Endodermal cell (in vitro differentiated cells): ENCODE results near the gene LTBP1. TPM values are rescaled to one million over a fixed set of nuclear protein-coding genes. Genes with fewer than 3 reads are reported as not detected.

Experiments
- DNase-seq: peaks from one replicate; pipeline ENCODE4 v3.0.0-alpha.2; 2017
- H3K27ac ChIP-seq: 2 replicates; pipeline ENCODE4 v1.5.1; 2013; ENCODE audit warnings: mild to moderate bottlenecking, low read depth, low read length, moderate library complexity
- H3K27me3 ChIP-seq: 2 replicates; pipeline ENCODE4 v1.6.1; 2013; ENCODE audit warnings: mild to moderate bottlenecking, low read length, moderate library complexity; ENCODE audit not compliant: insufficient read depth, control insufficient read depth, poor library complexity, severe bottlenecking
- H3K36me3 ChIP-seq: 2 replicates; pipeline ENCODE4 v1.7.0; 2013; ENCODE audit warnings: mild to moderate bottlenecking, low read length, moderate library complexity; ENCODE audit not compliant: control insufficient read depth, insufficient read depth
- H3K4me1 ChIP-seq: one replicate; pipeline ENCODE4 v1.7.0; 2013; ENCODE audit warnings: low read length; ENCODE audit not compliant: control insufficient read depth, insufficient read depth
- H3K4me3 ChIP-seq: 2 replicates; pipeline ENCODE4 v1.5.1; 2013; ENCODE audit warnings: mild to moderate bottlenecking, low read length, moderate library complexity
- H3K9ac ChIP-seq: 2 replicates; pipeline ENCODE4 v1.6.1; 2013; ENCODE audit warnings: mild to moderate bottlenecking, low read length, moderate library complexity; ENCODE audit not compliant: poor library complexity, severe bottlenecking; ENCODE audit errors: extremely low read depth
- H3K9me3 ChIP-seq: 2 replicates; pipeline ENCODE4 v1.6.1; 2013; ENCODE audit warnings: mild to moderate bottlenecking, low read length, moderate library complexity; ENCODE audit not compliant: control insufficient read depth
- H3K27ac Mint-ChIP-seq: 2 replicates; pipeline ENCODE4 v1.8.0; 2020; ENCODE audit warnings: mixed read lengths
- H3K27me3 Mint-ChIP-seq: 2 replicates; pipeline ENCODE4 v1.8.0; 2021; ENCODE audit warnings: mild to moderate bottlenecking, mixed read lengths; ENCODE audit not compliant: insufficient read depth
- H3K36me3 Mint-ChIP-seq: 2 replicates; pipeline ENCODE4 v1.8.0; 2020; ENCODE audit warnings: low read depth, mixed read lengths
- H3K4me1 Mint-ChIP-seq: 2 replicates; pipeline ENCODE4 v1.8.0; 2020; ENCODE audit warnings: mixed read lengths
- H3K4me3 Mint-ChIP-seq: 2 replicates; pipeline ENCODE4 v1.8.0; 2020; ENCODE audit warnings: mild to moderate bottlenecking, moderate library complexity, mixed read lengths
- H3K9me3 Mint-ChIP-seq: 2 replicates; pipeline ENCODE4 v1.8.0; 2020; ENCODE audit warnings: mild to moderate bottlenecking, mixed read lengths
- WGBS, 2 experiments: methylation state at CpG; one replicate each; pipeline versions ENCODE4 v1.1.5 to v1.1.7; 2013; ENCODE audit warnings: missing lambda C conversion rate in 2 of 2, mixed read lengths in 1 of 2; ENCODE audit not compliant: insufficient coverage in 1 of 2, insufficient read length in 1 of 2; 5-methylcytosine and 5-hydroxymethylcytosine counted together
- total RNA-seq, 2 donors: library from RNA; stranded (reverse); fragmentation: NEBNext Ultra II Directional in 1 of 2; extraction: Animal tissue kit (Norgen Biotek cat#: 25700) in 1 of 2; gene quantifications; 2 replicates in 1 of 2; 3 replicates in 1 of 2; pipeline ENCODE4 v1.2.1, GENCODE V29; 2021
- TF ChIP-seq, protein P1 (sequence below): fragments of 200-600 bp; sonication (generic); conservative IDR thresholded peaks from 2 replicates; pipeline ENCODE4 v1.5.0; 2021; ENCODE audit warnings: antibody characterized with exemption, mild to moderate bottlenecking

Gene LTBP1
- total RNA-seq, 2 donors from 2014 or later: 43.2 to 43.4 TPM

DNA sequence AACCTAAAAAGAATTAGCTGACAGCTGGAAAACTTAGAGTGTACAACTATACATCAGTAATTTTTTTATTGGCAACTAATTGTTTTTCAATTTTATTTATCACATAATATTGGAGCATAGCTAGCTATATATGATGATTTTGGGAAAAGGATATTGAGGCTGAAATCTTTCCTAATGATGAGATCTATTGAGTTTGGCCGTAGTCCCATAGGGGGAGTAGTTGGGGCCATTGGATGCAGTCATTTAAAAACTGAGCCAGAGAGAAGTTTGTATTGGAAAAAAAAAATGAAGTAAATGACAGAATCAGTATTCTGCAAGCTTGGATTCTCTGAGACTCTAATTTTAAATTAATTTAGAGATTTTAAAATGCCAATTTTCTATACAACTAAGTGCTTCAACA is 179.8 kb downstream of the LTBP1 start:
- Histone ChIP-seq H3K4me1 (peaks cover 3% of the 10 kb centered on the region), H3K36me3 (no peaks in the 10 kb centered on the region), H3K27ac (no peak overlapping the region), H3K27me3 (no peaks in the 10 kb centered on the region), H3K9me3 (no peaks in the 10 kb centered on the region), H3K4me3 (no peak overlapping the region), H3K9ac (no peak overlapping the region)
- no peak overlapping the region for H3K27ac Mint-ChIP-seq
- peaks cover 4% of the 10 kb centered on the region for H3K4me1 Mint-ChIP-seq
- H3K4me3 Mint-ChIP-seq: no peak overlapping the region
- H3K36me3 Mint-ChIP-seq: no peaks in the 10 kb centered on the region
- DNase-seq: no peak
- no peaks in the 10 kb centered on the region for H3K9me3 Mint-ChIP-seq
- WGBS, 2 experiments: 81 to 88% methylated on average over 1 of the region's 1 CpG
- TF ChIP-seq, protein P1, sequence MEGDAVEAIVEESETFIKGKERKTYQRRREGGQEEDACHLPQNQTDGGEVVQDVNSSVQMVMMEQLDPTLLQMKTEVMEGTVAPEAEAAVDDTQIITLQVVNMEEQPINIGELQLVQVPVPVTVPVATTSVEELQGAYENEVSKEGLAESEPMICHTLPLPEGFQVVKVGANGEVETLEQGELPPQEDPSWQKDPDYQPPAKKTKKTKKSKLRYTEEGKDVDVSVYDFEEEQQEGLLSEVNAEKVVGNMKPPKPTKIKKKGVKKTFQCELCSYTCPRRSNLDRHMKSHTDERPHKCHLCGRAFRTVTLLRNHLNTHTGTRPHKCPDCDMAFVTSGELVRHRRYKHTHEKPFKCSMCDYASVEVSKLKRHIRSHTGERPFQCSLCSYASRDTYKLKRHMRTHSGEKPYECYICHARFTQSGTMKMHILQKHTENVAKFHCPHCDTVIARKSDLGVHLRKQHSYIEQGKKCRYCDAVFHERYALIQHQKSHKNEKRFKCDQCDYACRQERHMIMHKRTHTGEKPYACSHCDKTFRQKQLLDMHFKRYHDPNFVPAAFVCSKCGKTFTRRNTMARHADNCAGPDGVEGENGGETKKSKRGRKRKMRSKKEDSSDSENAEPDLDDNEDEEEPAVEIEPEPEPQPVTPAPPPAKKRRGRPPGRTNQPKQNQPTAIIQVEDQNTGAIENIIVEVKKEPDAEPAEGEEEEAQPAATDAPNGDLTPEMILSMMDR: peak; percentile 70
- H3K27me3 Mint-ChIP-seq: no peaks in the 10 kb centered on the region

DNA sequence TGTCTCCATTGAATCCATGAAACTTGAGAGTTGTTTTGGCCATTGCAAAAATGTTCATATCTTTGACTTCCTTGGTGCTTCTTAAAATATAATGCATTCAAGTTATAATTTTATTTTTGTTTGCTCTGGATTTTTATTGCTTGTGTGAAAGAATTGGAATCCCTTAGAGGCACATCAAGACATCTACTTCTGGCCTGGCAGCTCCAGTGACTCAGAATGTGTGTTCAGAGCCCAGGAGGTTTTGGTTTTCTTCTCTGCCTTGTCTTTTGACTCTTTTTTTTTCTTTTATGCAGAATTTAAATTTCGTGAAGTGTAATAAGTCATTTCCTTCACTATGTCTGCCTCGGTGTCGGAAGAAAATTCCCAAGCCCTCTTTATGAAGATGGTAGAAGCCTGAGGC is 180.2 kb downstream of the LTBP1 start:
- no peaks in the 10 kb centered on the region for H3K27me3 ChIP-seq
- H3K36me3 ChIP-seq: no peaks in the 10 kb centered on the region
- TF ChIP-seq, protein P1: no peak
- WGBS, 2 experiments: 80 to 94% methylated on average over 3 of the region's 3 CpGs
- Mint-ChIP-seq H3K27me3 (no peaks in the 10 kb centered on the region), H3K4me3 (no peak overlapping the region), H3K36me3 (no peaks in the 10 kb centered on the region), H3K27ac (no peak overlapping the region), H3K4me1 (peaks cover 4% of the 10 kb centered on the region), H3K9me3 (no peaks in the 10 kb centered on the region)
- H3K9me3 ChIP-seq: no peaks in the 10 kb centered on the region
- H3K4me3 ChIP-seq: no peak overlapping the region
- H3K27ac ChIP-seq: no peak overlapping the region
- DNase-seq: no peak
- H3K4me1 ChIP-seq: peaks cover 3% of the 10 kb centered on the region
- no peak overlapping the region for H3K9ac ChIP-seq

DNA sequence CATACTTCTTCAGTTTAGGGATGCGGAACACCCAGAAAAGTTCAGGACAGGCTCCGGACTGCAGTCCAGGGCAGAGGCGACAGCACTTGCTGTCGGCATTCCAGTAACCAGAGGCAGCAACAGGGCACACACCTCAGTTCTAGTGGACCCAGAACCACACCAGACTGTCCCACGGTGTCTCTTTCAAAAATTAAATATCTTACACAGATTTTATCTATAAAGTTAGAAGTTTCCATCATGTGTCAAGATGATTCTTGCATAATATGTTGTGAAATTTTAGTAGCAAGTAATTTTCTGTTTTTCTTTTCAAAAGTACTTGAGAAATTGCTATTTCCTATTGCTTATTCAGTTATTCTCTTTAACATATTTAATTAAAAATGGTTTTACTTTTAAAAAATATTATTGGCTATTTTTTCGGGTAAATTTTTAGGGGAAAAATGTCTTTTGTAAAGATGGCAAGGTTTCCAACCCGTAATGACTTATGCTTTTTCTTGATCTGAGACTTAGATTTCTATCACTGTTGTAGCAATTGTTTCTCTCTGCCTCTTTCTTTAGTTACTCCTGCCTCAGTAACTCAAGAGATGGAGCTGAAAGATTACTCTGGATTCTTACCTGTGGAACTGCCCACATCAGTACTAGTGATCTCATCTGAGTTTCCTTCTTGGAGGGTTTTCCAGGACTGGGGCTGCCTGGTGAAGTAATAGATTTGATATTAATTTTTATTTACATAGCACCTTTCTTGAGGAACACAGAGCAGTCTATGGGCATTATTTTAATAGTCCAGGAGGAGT is 182.7 kb downstream of the LTBP1 start:
- 87 to 89% methylated on average over 4 to 7 of the region's 7 CpGs for WGBS, 2 experiments
- no peaks in the 10 kb centered on the region for H3K9me3 ChIP-seq
- Mint-ChIP-seq H3K4me1 (peaks cover 5% of the 10 kb centered on the region), H3K27ac (no peak overlapping the region), H3K36me3 (no peaks in the 10 kb centered on the region), H3K27me3 (no peaks in the 10 kb centered on the region), H3K4me3 (no peak overlapping the region), H3K9me3 (no peaks in the 10 kb centered on the region)
- no peak overlapping the region for H3K4me3 ChIP-seq
- no peaks in the 10 kb centered on the region for H3K27me3 ChIP-seq
- TF ChIP-seq, protein P1: no peak
- no peaks in the 10 kb centered on the region for H3K36me3 ChIP-seq
- DNase-seq: no peak
- no peak overlapping the region for H3K9ac ChIP-seq
- no peak overlapping the region for H3K27ac ChIP-seq
- peaks cover 3% of the 10 kb centered on the region for H3K4me1 ChIP-seq
